ENCODE results near the gene PLCB3.

Gene PLCB3

GRCh38 chr11:64248578-64248977 is 2.8 kb upstream of the PLCB3 start:
- no peak overlapping the region for H3K27ac ChIP-seq (ENCODE audit: low read depth, low read length, poor library complexity, severe bottlenecking)
- no peak overlapping the region for H3K9ac ChIP-seq (ENCODE audit: low read length)
- H3K27me3 ChIP-seq (ENCODE audit: insufficient read depth, low read length), result no peaks in the 10 kb centered on the region
- H3K4me3 ChIP-seq (ENCODE audit: low read depth, low read length, poor library complexity, severe bottlenecking), result no peak overlapping the region
- TF ChIP-seq EZH2 (IDR thresholded peaks at IDR 0.05; ENCODE audit: borderline replicate concordance, low read length) (no peak), CTCF (IDR thresholded peaks at IDR 0.05; ENCODE audit: low read length) (no peak)
- no peaks in the 10 kb centered on the region for H4K20me1 ChIP-seq (ENCODE audit: insufficient read depth, low read length)
- no peaks in the 10 kb centered on the region for H3K9me3 ChIP-seq (ENCODE audit: low read length)
- H3K4me2 ChIP-seq (ENCODE audit: low read length), result no peak overlapping the region
- H3K9me2 ChIP-seq (ENCODE audit: low read depth, low read length), result no peaks in the 10 kb centered on the region
- H3K4me1 ChIP-seq (ENCODE audit: insufficient read depth, low read length, severe bottlenecking), result peaks cover 56% of the 10 kb centered on the region
- H2AFZ ChIP-seq (ENCODE audit: low read length), result no peak overlapping the region
- H3F3A ChIP-seq (ENCODE audit: insufficient read depth, low read length), result 0 out of 2 replicates have a peak, but pooled peaks cover 3% of the 10 kb centered on the region
- H3K79me2 ChIP-seq (ENCODE audit: insufficient read depth, low read length), result no peaks in the 10 kb centered on the region; the same call in 1 of the 2 replicates
- H3K36me3 ChIP-seq (ENCODE audit: insufficient read depth, low read length), result peaks cover 13% of the 10 kb centered on the region; the same call in 1 of the 2 replicates

GRCh38 chr11:64249038-64249437 is 2.3 kb upstream of the PLCB3 start:
- Histone ChIP-seq H3K9me3 (ENCODE audit: low read length) (no peaks in the 10 kb centered on the region), H3K9ac (ENCODE audit: low read length) (no peak overlapping the region), H3K9me2 (ENCODE audit: low read depth, low read length) (no peaks in the 10 kb centered on the region), H3K79me2 (ENCODE audit: insufficient read depth, low read length) (no peaks in the 10 kb centered on the region; the same call in 1 of the 2 replicates), H3K4me1 (ENCODE audit: insufficient read depth, low read length, severe bottlenecking) (peaks cover 51% of the 10 kb centered on the region), H3K36me3 (ENCODE audit: insufficient read depth, low read length) (peaks cover 9% of the 10 kb centered on the region; the same call in 1 of the 2 replicates), H3K4me3 (ENCODE audit: low read depth, low read length, poor library complexity, severe bottlenecking) (no peak overlapping the region), H3K4me2 (ENCODE audit: low read length) (no peak overlapping the region), H3F3A (ENCODE audit: insufficient read depth, low read length) (0 out of 2 replicates have a peak, but pooled peaks cover 3% of the 10 kb centered on the region), H3K27ac (ENCODE audit: low read depth, low read length, poor library complexity, severe bottlenecking) (no peak overlapping the region), H3K27me3 (ENCODE audit: insufficient read depth, low read length) (no peaks in the 10 kb centered on the region), H4K20me1 (ENCODE audit: insufficient read depth, low read length) (no peaks in the 10 kb centered on the region), H2AFZ (ENCODE audit: low read length) (no peak overlapping the region)
- TF ChIP-seq EZH2 (IDR thresholded peaks at IDR 0.05; ENCODE audit: borderline replicate concordance, low read length) (no peak), CTCF (IDR thresholded peaks at IDR 0.05; ENCODE audit: low read length) (no peak)

- H3K27ac ChIP-seq (ENCODE audit: low read depth, low read length, poor library complexity, severe bottlenecking), result no peak overlapping the region
- H3K79me2 ChIP-seq (ENCODE audit: insufficient read depth, low read length), result no peaks in the 10 kb centered on the region; the same call in 1 of the 2 replicates
- H4K20me1 ChIP-seq (ENCODE audit: insufficient read depth, low read length), result no peaks in the 10 kb centered on the region
- no peaks in the 10 kb centered on the region for H3K9me2 ChIP-seq (ENCODE audit: low read depth, low read length)
- no peak overlapping the region for H3K4me3 ChIP-seq (ENCODE audit: low read depth, low read length, poor library complexity, severe bottlenecking)
- no peaks in the 10 kb centered on the region for H3K27me3 ChIP-seq (ENCODE audit: insufficient read depth, low read length)
- H3K4me2 ChIP-seq (ENCODE audit: low read length), result no peak overlapping the region
- H3F3A ChIP-seq (ENCODE audit: insufficient read depth, low read length), result 0 out of 2 replicates have a peak, but pooled peaks cover 3% of the 10 kb centered on the region
- H2AFZ ChIP-seq (ENCODE audit: low read length), result no peak overlapping the region
- no peaks in the 10 kb centered on the region for H3K9me3 ChIP-seq (ENCODE audit: low read length)
- TF ChIP-seq CTCF (IDR thresholded peaks at IDR 0.05; ENCODE audit: low read length) (no peak), EZH2 (IDR thresholded peaks at IDR 0.05; ENCODE audit: borderline replicate concordance, low read length) (no peak)
- peaks cover 9% of the 10 kb centered on the region; the same call in 1 of the 2 replicates for H3K36me3 ChIP-seq (ENCODE audit: insufficient read depth, low read length)
- H3K9ac ChIP-seq (ENCODE audit: low read length), result no peak overlapping the region
- H3K4me1 ChIP-seq (ENCODE audit: insufficient read depth, low read length, severe bottlenecking), result peaks cover 46% of the 10 kb centered on the region
These were observed 1.5 kb upstream of the PLCB3 start for GRCh38 chr11:64249563-64250414.

Data from OCI-LY1 (cell line).